Stimulated activated CD4-positive, alpha-beta T cell treated with anti-CD3 and anti-CD28 coated beads, Interleukin-4, amount 100 ng/mL, for 48 hours (primary cell): ENCODE data around the gene RFC1.

Experiments
- DNase-seq, 2 donors: peaks; one replicate each; pipeline ENCODE4 v3.0.0-alpha.2; 2020; ENCODE audit warnings: low read depth in 2 of 2

The RFC1 gene

GRCh38 chr4:39353478-39354253, 12.5 kb downstream of the RFC1 start:
- DNase-seq, result no peak

- peak in 1 of 2 donors; percentile 14 for DNase-seq
These were observed 13.0 kb downstream of the RFC1 start for GRCh38 chr4:39353149-39353477.

DNA sequence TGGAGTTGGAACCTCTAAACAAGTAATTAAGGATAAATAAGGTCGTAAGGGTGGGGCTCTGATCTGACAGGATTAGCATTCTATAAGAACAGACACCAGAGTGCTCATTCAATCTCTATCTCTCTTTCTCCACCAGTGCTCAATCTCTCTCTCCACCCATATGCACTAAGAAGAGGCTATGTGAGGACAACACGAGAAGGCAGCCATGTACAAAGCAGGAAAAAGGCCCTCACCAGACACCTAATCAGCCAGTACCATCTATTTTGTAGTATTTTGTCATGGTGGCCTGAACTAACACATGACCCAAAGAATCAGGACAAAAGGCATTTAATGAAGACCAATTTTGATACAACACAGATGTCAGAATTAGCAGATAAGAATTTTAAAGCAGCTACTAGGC, 16.8 kb downstream of the RFC1 start:
- DNase-seq, result no peak

GRCh38 chr4:39348371-39349315, 17.5 kb downstream of the RFC1 start:
- peak in 1 of 2 donors; percentile 33 for DNase-seq

DNA sequence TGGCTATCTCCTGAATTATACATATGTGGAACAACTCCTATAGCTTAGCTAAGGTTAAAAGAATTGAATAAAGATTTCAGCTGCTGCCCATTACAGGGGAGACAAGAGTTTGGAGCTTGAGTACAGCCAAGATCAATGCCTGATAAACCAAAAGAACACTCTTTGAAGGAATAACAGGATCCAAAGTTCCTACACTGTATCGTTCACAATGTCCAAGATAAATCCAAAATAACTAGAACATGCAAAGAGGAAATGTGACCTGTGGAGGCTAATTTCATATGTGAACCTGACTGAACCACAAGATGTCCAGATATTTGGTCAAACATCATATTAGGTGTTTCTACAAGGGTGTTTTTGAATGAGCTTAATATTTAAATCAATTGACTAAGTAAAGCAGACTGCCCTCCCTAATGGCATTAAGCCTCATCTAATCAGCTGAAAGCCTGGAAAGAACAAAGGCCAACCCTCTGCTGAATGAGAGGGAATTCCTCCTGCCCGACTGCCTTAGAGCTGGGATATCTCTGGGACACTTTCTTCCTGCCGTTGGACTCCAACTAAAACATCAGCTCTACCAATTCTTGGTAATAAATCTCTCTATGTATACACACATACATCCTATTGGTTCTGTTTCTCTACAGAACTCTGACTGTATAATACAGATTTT, 19.2 kb downstream of the RFC1 start:
- no peak for DNase-seq

GRCh38 chr4:39342731-39343130, 23.4 kb downstream of the RFC1 start:
- DNase-seq, result no peak

GRCh38 chr4:39341075-39341725, 25.0 kb downstream of the RFC1 start:
- no peak for DNase-seq

- no peak for DNase-seq
These were observed 26.2 kb downstream of the RFC1 start for GRCh38 chr4:39339968-39340367.

GRCh38 chr4:39337841-39338240, 28.3 kb downstream of the RFC1 start:
- DNase-seq, result no peak

- no peak for DNase-seq
These were observed 30.6 kb downstream of the RFC1 start for GRCh38 chr4:39335566-39335965.

DNA sequence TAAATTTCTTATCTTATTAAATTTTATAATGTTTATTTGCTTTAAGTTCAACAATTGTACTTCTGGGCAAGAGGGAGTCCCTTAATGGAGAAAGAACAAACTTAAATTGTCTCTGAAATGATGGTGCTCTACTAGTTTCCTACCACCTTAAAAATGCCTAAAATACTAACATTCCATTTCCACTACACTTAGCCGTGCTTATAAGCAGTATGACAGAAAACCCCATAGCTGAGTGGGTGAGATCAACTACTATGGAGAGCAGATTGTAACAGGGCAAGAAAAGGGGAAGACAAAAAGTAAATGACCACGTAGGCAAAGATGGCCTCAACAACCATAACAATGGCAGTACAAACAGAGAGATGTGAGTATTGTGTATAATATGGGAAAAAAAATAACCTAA, 35.0 kb downstream of the RFC1 start:
- no peak for DNase-seq

GRCh38 chr4:39330353-39330752, 35.8 kb downstream of the RFC1 start:
- DNase-seq, result no peak

DNA sequence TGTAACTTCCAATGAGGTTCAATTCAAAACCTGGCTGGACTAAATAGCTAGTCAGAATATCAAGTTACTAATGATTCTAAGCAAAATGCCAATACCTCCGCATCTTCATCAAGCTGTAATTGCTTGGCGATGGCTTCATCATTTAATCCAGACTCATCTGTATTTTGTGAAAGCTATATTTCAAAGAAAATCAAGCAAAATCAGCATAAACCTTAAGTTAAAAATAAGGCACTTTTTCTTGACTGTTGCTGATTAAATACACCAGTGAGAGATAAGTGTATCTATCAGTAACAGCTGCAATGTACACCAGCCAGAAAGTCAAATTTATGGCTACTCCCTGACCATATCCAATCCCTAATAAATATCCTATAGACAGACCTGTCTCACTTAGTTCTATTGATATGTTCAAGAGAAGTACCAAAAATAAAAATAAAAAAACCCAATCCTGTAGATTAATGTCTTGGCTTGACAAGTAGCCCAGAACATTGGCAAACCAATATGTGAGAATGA, 39.6 kb downstream of the RFC1 start:
- DNase-seq, result no peak

DNA sequence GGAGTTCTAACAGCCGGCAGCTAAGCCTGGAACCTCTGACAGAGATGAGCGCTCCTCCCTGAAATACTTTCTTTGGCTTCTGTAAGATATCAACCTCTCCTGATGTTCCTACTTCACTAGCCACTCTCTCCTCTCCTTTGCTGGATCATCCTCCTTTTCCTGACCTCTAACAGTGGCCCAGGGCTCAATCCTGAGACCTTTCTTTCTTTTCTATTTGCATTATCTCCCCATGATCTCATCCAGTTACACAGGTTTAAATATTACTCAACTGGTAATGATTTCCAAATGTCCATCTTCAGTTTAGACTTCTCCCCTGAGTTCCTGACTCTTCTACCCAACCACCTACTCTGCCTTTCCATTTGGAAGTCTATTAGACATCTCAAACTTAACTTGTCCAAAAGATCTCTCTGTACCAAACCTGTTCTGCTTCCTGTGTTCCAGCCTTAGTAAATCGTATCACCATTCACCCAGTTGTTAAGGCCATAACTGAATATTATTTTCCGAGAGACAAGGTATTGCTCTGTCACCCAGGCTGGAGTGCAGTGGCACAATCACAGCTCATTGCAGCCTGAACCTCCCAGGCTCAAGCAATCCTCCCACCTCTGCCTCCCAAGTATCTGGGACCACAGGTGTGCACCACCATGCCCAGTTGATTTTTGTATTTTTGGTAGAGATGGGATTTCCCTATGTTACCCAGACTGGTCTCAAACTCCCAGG, 41.1 kb downstream of the RFC1 start:
- no peak for DNase-seq

DNA sequence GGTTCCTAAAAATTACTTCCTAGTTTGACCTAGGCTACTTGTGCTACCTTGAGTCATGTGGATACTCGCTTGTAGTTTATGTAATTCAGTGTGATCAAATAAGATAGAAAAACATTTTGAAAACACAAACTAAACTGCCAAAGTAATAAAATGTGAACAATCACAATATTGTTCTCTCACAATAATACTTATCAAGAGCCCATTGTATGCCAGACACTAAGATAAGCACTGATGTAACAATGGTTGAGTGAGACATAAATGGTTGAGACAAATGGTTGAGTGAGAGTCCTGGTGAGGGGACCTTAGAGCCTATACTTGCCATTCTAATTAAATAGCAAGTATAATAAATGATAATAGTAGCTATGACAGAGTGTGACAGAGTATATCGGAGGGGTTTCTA, 41.7 kb downstream of the RFC1 start:
- no peak for DNase-seq

GRCh38 chr4:39323821-39324220, 42.3 kb downstream of the RFC1 start:
- no peak for DNase-seq

DNA sequence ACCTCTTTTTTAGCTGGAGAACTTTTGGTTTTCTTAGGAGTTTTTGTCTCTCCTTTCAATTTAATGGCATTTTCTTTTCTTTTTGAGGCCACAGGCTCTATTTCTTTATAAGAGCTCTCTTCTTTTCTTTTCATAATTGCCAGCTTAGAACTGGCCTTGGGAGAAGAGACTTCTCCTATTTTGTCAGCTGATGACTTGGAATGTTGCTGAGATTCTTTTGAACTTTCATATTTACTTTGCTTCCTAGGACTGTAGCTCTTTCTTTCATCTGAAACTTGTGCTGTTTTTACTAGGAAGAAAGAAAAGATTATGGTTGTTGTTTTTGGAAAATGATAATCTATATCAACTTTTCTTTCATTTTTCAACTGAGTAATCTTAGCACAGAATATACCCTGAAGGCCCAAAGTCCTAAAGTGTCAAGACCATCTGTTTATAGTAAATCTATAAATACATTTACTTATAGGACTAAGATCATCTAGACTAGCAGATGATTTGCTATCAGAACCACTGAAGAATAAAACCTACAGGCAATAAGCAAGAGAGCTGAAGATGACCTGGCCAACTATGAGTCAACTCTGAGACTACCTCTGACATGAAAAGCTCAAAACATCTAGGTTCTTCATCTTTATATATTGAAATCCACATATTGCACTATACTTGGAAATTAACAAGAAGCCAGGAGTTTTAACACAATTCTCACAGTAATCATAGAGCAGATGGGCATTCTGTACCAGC, 45.6 kb downstream of the RFC1 start:
- DNase-seq, result no peak

GRCh38 chr4:39319676-39320075, 46.5 kb downstream of the RFC1 start:
- DNase-seq, result no peak

GRCh38 chr4:39312816-39313215, 53.3 kb downstream of the RFC1 start:
- no peak for DNase-seq

- no peak for DNase-seq
These were observed 57.6 kb downstream of the RFC1 start for GRCh38 chr4:39308611-39309010.
